ENCODE results near the gene RCOR1.

GRCh38 chr14:102662636-102663430 is 70.4 kb downstream of the RCOR1 start:
- TF ChIP-seq EZH2 (IDR thresholded peaks at IDR 0.05; ENCODE audit: borderline replicate concordance, low read length) (no peak), CTCF (IDR thresholded peaks at IDR 0.05; ENCODE audit: low read length) (no peak)

All from OCI-LY1 (cell line).